B cell (primary cell): ENCODE measurements around the gene PFKM. TPM values are rescaled to one million over a fixed set of nuclear protein-coding genes. Genes with fewer than 3 reads are reported as not detected.
A peak's percentile ranks its signal among the peaks of the same experiment; 100 is the strongest.

Source experiments
- ATAC-seq: fragments of 200-7000 bp; cut with Tn5 transposase; one replicate; pipeline ENCODE4 v1.10.0; 2021; ENCODE audit warnings: low read depth, mild to moderate bottlenecking, moderate number of reproducible peaks, moderate library complexity
- CTCF ChIA-PET: fragments of 350-600 bp; sonication (Branson Sonifier 250); formaldehyde crosslinking; loops from one replicate; lab custom pipeline; 2021; ENCODE audit warnings: antibody characterized with exemption, inconsistent platforms; lab: Charles Lee
- POLR2A ChIA-PET: fragments of 350-600 bp; sonication (Branson Sonifier 250); formaldehyde crosslinking; loops from one replicate; lab custom pipeline; 2021; ENCODE audit warnings: antibody characterized with exemption; lab: Charles Lee
- DNase-seq: peaks from one replicate; pipeline ENCODE4 v3.0.0; 2013
- H2AFZ ChIP-seq: 2 replicates; pipeline ENCODE4 v1.6.1; 2012; ENCODE audit warnings: mild to moderate bottlenecking, low read depth, low read length; ENCODE audit not compliant: insufficient read depth, poor library complexity, severe bottlenecking
- H3K27ac ChIP-seq, 2 donors: 1 replicate in 1 of 2; 2 replicates in 1 of 2; pipeline ENCODE4 v1.5.1; 2012 to 2013; ENCODE audit warnings: low read length in 2 of 2, mild to moderate bottlenecking in 2 of 2, moderate library complexity in 1 of 2
- H3K27me3 ChIP-seq, 4 experiments: fragments of 200-600 bp in 1 of 4; sonication (generic) in 1 of 4; replicated peaks in 1 of 4; 1 replicate in 2 of 4; 2 replicates in 2 of 4; pipeline versions ENCODE4 v1.6.1 to v1.7.0; 2013 to 2016; ENCODE audit warnings: low read length in 3 of 4, mild to moderate bottlenecking in 2 of 4, mixed read lengths in 1 of 4, moderate library complexity in 1 of 4; ENCODE audit not compliant: insufficient read depth in 4 of 4, control insufficient read depth in 3 of 4; ENCODE audit errors: control extremely low read depth in 1 of 4
- H3K36me3 ChIP-seq, 2 experiments: replicated peaks in 1 of 2; 1 replicate in 1 of 2; 2 replicates in 1 of 2; pipeline versions ENCODE4 v1.6.1 to v1.7.1; 2013; ENCODE audit warnings: low read length in 1 of 2; ENCODE audit not compliant: insufficient read depth in 2 of 2, control insufficient read depth in 1 of 2; ENCODE audit errors: control extremely low read depth in 1 of 2, extremely low read depth in 1 of 2
- H3K4me1 ChIP-seq, 2 donors: fragments of 200-600 bp in 1 of 2; sonication (generic) in 1 of 2; 1 replicate in 1 of 2; 2 replicates in 1 of 2; pipeline versions ENCODE4 v1.5.1 to v1.6.1; 2013 to 2017; ENCODE audit warnings: low read length in 2 of 2; ENCODE audit not compliant: control insufficient read depth in 2 of 2, insufficient read depth in 2 of 2
- H3K4me2 ChIP-seq: replicated peaks from 2 replicates; pipeline ENCODE3; 2012; ENCODE audit warnings: mild to moderate bottlenecking, low read depth, low read length; ENCODE audit not compliant: poor library complexity, severe bottlenecking
- H3K4me3 ChIP-seq, 5 experiments: fragments of 200-600 bp in 1 of 5; sonication (generic) in 1 of 5; 1 replicate in 3 of 5; 2 replicates in 2 of 5; pipeline versions ENCODE4 v1.5.1 to v1.7.0; 2011 to 2016; ENCODE audit warnings: low read length in 4 of 5, mild to moderate bottlenecking in 4 of 5, low read depth in 2 of 5, control low read depth in 1 of 5, moderate library complexity in 1 of 5; ENCODE audit not compliant: insufficient read depth in 1 of 5; ENCODE audit errors: control extremely low read depth in 1 of 5, extremely low read depth in 1 of 5
- H3K79me2 ChIP-seq: fragments of 200-600 bp; sonication (generic); one replicate; pipeline ENCODE4 v1.6.0; 2016; ENCODE audit warnings: low read length; ENCODE audit not compliant: control insufficient read depth, insufficient read depth
- H3K9ac ChIP-seq: fragments of 200-600 bp; sonication (generic); 2 replicates; pipeline ENCODE4 v1.6.1; 2017; ENCODE audit warnings: mild to moderate bottlenecking, low read length, moderate library complexity
- H3K9me3 ChIP-seq, 3 donors: one replicate each; pipeline versions ENCODE4 v1.6.1 to v1.7.1; 2013; ENCODE audit warnings: low read length in 2 of 3; ENCODE audit not compliant: control insufficient read depth in 2 of 3, insufficient read depth in 1 of 3; ENCODE audit errors: control extremely low read depth in 1 of 3
- H4K20me1 ChIP-seq: 2 replicates; pipeline ENCODE4 v1.6.0; 2012; ENCODE audit warnings: mild to moderate bottlenecking, low read length; ENCODE audit not compliant: insufficient read depth, control insufficient read depth, poor library complexity, severe bottlenecking
- H3K27ac Mint-ChIP-seq: one replicate; pipeline ENCODE4 v1.8.0; 2021; ENCODE audit warnings: mixed read lengths
- H3K27me3 Mint-ChIP-seq: one replicate; pipeline ENCODE4 v1.8.0; 2021; ENCODE audit warnings: mixed read lengths
- H3K4me1 Mint-ChIP-seq: one replicate; pipeline ENCODE4 v1.8.0; 2021; ENCODE audit warnings: mixed read lengths
- H3K4me3 Mint-ChIP-seq: one replicate; pipeline ENCODE4 v1.8.0; 2021; ENCODE audit warnings: mixed read lengths
- H3K9me3 Mint-ChIP-seq: one replicate; pipeline ENCODE4 v1.8.0; 2022; ENCODE audit warnings: mixed read lengths; ENCODE audit not compliant: insufficient read depth
- CTCF ChIP-seq: fragments of 200-600 bp; IDR thresholded peaks from one replicate; pipeline ENCODE4 v1.8.0; 2022; ENCODE audit warnings: antibody characterized with exemption, mild to moderate bottlenecking
- EZH2 ChIP-seq: IDR thresholded peaks from 2 replicates; pipeline ENCODE4 v1.6.1; 2012; ENCODE audit warnings: borderline replicate concordance, low read depth, mild to moderate bottlenecking, moderate library complexity, low read length; ENCODE audit not compliant: insufficient read depth, poor library complexity, severe bottlenecking
- WGBS: methylation state at CpG from one replicate; pipeline ENCODE4 v1.1.5; 2013; ENCODE audit warnings: missing lambda C conversion rate; ENCODE audit not compliant: insufficient coverage; 5-methylcytosine and 5-hydroxymethylcytosine counted together
- intact Hi-C: fragments of 100-400 bp; cut with micrococcal nuclease; formaldehyde crosslinking; loops from one replicate; pipeline ENCODE4 v1.10.0; 2022
- polyA plus RNA-seq: library from polyadenylated mRNA; depleted of rRNA; stranded (reverse); fragments of >200 nt; gene quantifications from 2 replicates; pipeline ENCODE4 v1.2.3, GENCODE V29; 2012
- total RNA-seq, 2 donors: library from RNA; stranded (reverse); fragments of 120-200 nt in 1 of 2; gene quantifications; 1 replicate in 1 of 2; 2 replicates in 1 of 2; pipeline versions ENCODE4 v1.2.3 to v1.2.4, GENCODE V29; 2013 to 2022

The PFKM gene
- total and polyA plus RNA-seq, 2 donors (not counting 1 experiment from before 2014, with no cell fraction given): 20.3 to 43.0 TPM

DNA sequence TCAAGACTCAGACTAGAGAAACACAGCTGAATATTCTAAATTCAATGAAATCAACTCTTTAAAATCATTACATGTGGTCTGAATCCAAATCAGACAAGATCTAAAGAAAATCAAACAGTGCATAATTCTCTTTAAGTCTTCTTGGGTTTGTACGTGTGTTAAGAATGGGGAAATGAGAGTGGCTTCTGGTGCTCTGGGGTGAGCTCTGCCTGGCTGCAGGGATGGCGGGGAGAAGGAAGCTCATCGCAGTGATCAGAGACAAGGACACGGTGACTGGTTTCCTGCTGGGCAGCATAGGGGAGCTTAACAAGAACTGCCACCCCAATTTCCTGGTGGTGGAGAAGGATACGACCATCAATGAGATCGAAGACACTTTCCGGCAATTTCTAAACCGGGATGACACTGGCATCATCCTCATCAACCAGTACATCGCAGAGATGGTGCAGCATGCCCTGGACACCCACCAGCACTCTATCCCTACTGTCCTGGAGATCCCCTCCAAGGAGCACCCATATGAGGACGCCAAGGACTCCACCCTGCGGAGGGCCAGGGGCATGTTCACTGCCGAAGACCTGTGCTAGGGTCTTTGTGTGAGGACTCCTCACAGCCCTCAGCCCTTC lies 34.2 kb upstream of the PFKM start:
- POLR2A ChIA-PET: no interaction called here

More for the DNA sequence above, 34.2 kb upstream of the PFKM start:
- peaks cover 0 to 62% of the 10 kb centered on the region in 2 experiments for H3K36me3 ChIP-seq
- DNase-seq (peak; percentile 49), ATAC-seq (peak; percentile 43)
- no peak overlapping the region for H2AFZ ChIP-seq
- Mint-ChIP-seq H3K4me3 (no peak overlapping the region), H3K27ac (peak overlapping the region; percentile 37), H3K9me3 (no peaks in the 10 kb centered on the region), H3K27me3 (no peaks in the 10 kb centered on the region), H3K4me1 (peaks cover 5% of the 10 kb centered on the region)
- no peak overlapping the region for H3K4me2 ChIP-seq
- peak overlapping the region in 1 of 2 donors; percentile 5 for H3K27ac ChIP-seq
- intact Hi-C loops: loop anchor here (1.0 kb wide), 1 partner anchor 80 kb away; no protein-coding TSS in a partner anchor
- H3K79me2 ChIP-seq: no peaks in the 10 kb centered on the region
- H3K9ac ChIP-seq: no peak overlapping the region
- CTCF ChIA-PET: interaction anchor here (1.4 to 3.4 kb wide), 6 partner anchors 73 to 535 kb away, joined by 3 to 28 read pairs (median 7); partner anchors contain the start of gene ASB8
- no peaks in the 10 kb centered on the region for H3K9me3 ChIP-seq
- H4K20me1 ChIP-seq: no peaks in the 10 kb centered on the region
- no peaks in the 10 kb centered on the region for H3K27me3 ChIP-seq
- peaks cover 0 to 9% of the 10 kb centered on the region in 2 donors for H3K4me1 ChIP-seq
- 64% methylated on average over 12 of the region's 12 CpGs for WGBS
- TF ChIP-seq CTCF (peak; percentile 3), EZH2 (no peak)
- H3K4me3 ChIP-seq: no peak overlapping the region
